Pancreas (tissue), 10 donors: ENCODE data around the gene KIF13A. TPM values are rescaled to one million over a fixed set of nuclear protein-coding genes. Genes with fewer than 3 reads are reported as not detected.
"Not testable (repeated sequence)": the region's sequence is repeated elsewhere in the genome, so short reads cannot be mapped to it uniquely, and the experiment has no call there.

ENCODE experiments used
- ATAC-seq, 4 donors: fragments of 200-7000 bp; cut with Tn5 transposase; one replicate each; pipeline versions ENCODE4 v1.8.0 to v1.9.1; 2020; ENCODE audit warnings: mild to moderate bottlenecking in 4 of 4, moderate library complexity in 4 of 4
- DNase-seq, 6 donors: peaks; one replicate each; pipeline ENCODE4 v3.0.0-alpha.2; 2020
- FAIRE-seq: peaks from 2 replicates; lab custom pipeline; 2012; peaks lifted over from hg19 to GRCh38; lab: Jason Lieb, UNC
- H3K27ac ChIP-seq, 4 donors: fragments of 200-600 bp; sonication (generic); 1 replicate in 3 of 4; 2 replicates in 1 of 4; pipeline versions ENCODE4 v1.5.0 to v1.8.0; 2020
- H3K27me3 ChIP-seq, 4 donors: fragments of 200-600 bp; one replicate each; pipeline ENCODE4 v1.8.0; 2021
- H3K36me3 ChIP-seq, 3 donors: fragments of 200-600 bp; sonication (generic) in 1 of 3; one replicate each; pipeline versions ENCODE4 v1.5.0 to v1.8.0; 2020 to 2021
- H3K4me1 ChIP-seq, 3 donors: fragments of 200-600 bp; one replicate each; pipeline ENCODE4 v1.8.0; 2021
- H3K4me3 ChIP-seq, 4 donors: fragments of 200-600 bp; sonication (generic) in 2 of 4; one replicate each; pipeline versions ENCODE4 v1.5.0 to v1.8.0; 2020 to 2021
- H3K9me3 ChIP-seq, 4 donors: fragments of 200-600 bp; one replicate each; pipeline ENCODE4 v1.8.0; 2021
- WGBS, 2 donors: extraction: QIAGEN DNeasy Blood & Tissue Kit; methylation state at CpG; one replicate each; pipeline ENCODE4 v1.1.7; 2013; 5-methylcytosine and 5-hydroxymethylcytosine counted together
- intact Hi-C, 3 donors: fragments of 100-400 bp; cut with DNase I; formaldehyde crosslinking; loops; one replicate each; pipeline versions ENCODE4 v1.11.1 to v1.14.2; 2022
- polyA plus RNA-seq, 2 donors: library from polyadenylated mRNA; stranded (reverse); fragments of 200-250 nt; gene quantifications; one replicate each; pipeline ENCODE4 v1.2.3, GENCODE V29; 2013
- total RNA-seq, 6 donors: library from RNA; stranded (reverse); fragmentation: NEBNext Ultra II Directional in 4 of 6; extraction: Animal tissue kit (Norgen Biotek cat#: 25700) in 4 of 6; gene quantifications; one replicate each; pipeline versions ENCODE4 v1.2.1 to v1.2.4, GENCODE V29; 2021 to 2023
- TF ChIP-seq, protein P1 (sequence below), 4 donors: fragments of 200-600 bp; sonication (generic) in 3 of 4; IDR thresholded peaks; one replicate each; pipeline versions ENCODE4 v1.5.0 to v1.8.0; 2021; ENCODE audit warnings: antibody characterized with exemption in 4 of 4
- donor health status: healthy with polysubstance abuse.
- donor health status: DM: no; HTN: no; CAD: no; lungs with moderate emphysema.
- donor health status: DM: no; HTN: no; CAD: no.
- donor health status: control.
- donor health status: control.
- donor health status: Bipolar disorder and iron deficiency.
- donor health status: DM: yes; HTN: yes; CAD: no.
- donor health status: DM: no; HTN: no; CAD: no.
- donor health status: DM: no; HTN: no; CAD: no.
- donor health status: DM: yes; HTN: yes; CAD: no.

The KIF13A gene
- total and polyA plus RNA-seq, 8 donors = 7.3 to 18.1 (median 12.5) TPM

DNA sequence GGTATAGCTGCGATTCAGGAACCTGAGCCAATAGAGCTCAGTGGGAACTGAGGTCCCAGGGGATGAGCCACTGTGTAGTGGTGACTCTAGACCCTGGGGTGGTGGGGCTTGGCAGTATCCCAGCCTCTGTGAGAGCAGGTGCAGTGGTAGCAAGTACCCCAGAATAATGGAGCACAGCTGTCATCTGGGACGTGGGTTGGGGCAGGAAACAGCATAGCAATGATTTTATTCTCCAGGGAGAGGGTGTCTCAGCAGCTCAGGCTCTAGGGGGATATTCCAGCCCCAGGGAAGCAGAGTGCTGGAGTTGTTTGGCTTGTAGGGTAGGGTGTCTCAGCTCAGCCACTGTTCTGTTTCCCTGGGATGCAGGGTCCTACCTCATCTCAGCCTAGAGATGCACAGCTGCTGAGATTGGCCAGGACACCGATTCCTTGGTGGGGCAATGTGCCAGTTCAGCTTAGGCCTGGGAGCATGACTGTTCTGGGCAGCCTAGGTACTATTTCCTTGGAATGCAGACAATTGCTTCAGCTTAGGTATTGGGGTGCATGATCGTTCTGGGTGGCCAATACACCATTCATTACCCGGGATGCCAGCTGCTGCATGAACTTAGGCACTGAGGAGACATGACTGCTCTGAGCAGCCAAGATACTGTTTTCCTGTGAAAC lies 246.7 kb downstream of the KIF13A start:
- FAIRE-seq (no peak), DNase-seq (no peak), ATAC-seq (no peak)
- TF ChIP-seq, protein P1, sequence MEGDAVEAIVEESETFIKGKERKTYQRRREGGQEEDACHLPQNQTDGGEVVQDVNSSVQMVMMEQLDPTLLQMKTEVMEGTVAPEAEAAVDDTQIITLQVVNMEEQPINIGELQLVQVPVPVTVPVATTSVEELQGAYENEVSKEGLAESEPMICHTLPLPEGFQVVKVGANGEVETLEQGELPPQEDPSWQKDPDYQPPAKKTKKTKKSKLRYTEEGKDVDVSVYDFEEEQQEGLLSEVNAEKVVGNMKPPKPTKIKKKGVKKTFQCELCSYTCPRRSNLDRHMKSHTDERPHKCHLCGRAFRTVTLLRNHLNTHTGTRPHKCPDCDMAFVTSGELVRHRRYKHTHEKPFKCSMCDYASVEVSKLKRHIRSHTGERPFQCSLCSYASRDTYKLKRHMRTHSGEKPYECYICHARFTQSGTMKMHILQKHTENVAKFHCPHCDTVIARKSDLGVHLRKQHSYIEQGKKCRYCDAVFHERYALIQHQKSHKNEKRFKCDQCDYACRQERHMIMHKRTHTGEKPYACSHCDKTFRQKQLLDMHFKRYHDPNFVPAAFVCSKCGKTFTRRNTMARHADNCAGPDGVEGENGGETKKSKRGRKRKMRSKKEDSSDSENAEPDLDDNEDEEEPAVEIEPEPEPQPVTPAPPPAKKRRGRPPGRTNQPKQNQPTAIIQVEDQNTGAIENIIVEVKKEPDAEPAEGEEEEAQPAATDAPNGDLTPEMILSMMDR (IDR thresholded peaks at IDR 0.05) = no peak
- no peak overlapping the region for H3K4me3 ChIP-seq
- 60 to 64% methylated on average over 5 of the region's 5 CpGs for WGBS, 2 donors
- intact Hi-C loops = no loop called here
- no peaks in the 10 kb centered on the region for H3K9me3 ChIP-seq
- H3K27ac ChIP-seq = no peak overlapping the region
- no peaks in the 10 kb centered on the region for H3K4me1 ChIP-seq
- H3K27me3 ChIP-seq = no peaks in the 10 kb centered on the region
- no peaks in the 10 kb centered on the region for H3K36me3 ChIP-seq

DNA sequence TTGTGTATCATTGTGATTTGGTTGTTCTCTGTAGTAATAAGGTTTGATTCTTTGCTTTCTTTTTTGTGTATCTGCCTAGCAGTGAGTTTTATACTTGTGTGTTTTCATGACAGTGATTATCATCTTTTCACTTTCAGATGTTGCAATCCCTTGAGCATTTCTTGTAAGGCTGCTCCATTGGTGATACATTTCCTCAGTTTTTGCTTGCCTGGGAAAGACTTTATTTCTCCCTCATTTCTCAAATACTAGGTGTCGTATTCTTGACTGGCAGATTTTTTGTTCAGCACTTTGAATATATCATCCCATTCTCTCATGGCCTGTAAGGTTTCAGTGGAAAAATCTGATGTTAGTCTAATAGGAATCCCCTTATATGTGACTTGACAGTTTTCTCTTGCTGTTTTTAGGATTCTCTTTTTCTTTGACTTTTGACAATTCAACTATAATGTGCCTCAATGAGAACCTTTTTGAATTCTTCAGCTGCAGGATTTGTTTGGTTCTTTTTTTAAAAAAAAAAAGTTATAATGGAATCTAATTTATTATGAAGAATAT lies 249.7 kb downstream of the KIF13A start:
- 80 to 82% methylated on average over 1 of the region's 1 CpG for WGBS, 2 donors

GRCh38 chr6:17735311-17735710 lies 252.1 kb downstream of the KIF13A start:
- H3K4me3 ChIP-seq, H3K9me3 ChIP-seq, H3K27me3 ChIP-seq, ATAC-seq, H3K36me3 ChIP-seq, DNase-seq, H3K27ac ChIP-seq, H3K4me1 ChIP-seq, intact Hi-C loops, FAIRE-seq: not testable (repeated sequence)
- 90 to 95% methylated on average over 5 to 19 of the region's 27 CpGs for WGBS, 2 donors

More for the DNA sequence above, 249.7 kb downstream of the KIF13A start:
- intact Hi-C loops = no loop called here
- Histone ChIP-seq H3K36me3 (no peaks in the 10 kb centered on the region), H3K27me3 (no peaks in the 10 kb centered on the region), H3K4me1 (no peaks in the 10 kb centered on the region), H3K4me3 (no peak overlapping the region), H3K27ac (no peak overlapping the region), H3K9me3 (no peaks in the 10 kb centered on the region)
- ATAC-seq (no peak), FAIRE-seq (no peak), DNase-seq (no peak)
- TF ChIP-seq, protein P1 (IDR thresholded peaks at IDR 0.05) = no peak

DNA sequence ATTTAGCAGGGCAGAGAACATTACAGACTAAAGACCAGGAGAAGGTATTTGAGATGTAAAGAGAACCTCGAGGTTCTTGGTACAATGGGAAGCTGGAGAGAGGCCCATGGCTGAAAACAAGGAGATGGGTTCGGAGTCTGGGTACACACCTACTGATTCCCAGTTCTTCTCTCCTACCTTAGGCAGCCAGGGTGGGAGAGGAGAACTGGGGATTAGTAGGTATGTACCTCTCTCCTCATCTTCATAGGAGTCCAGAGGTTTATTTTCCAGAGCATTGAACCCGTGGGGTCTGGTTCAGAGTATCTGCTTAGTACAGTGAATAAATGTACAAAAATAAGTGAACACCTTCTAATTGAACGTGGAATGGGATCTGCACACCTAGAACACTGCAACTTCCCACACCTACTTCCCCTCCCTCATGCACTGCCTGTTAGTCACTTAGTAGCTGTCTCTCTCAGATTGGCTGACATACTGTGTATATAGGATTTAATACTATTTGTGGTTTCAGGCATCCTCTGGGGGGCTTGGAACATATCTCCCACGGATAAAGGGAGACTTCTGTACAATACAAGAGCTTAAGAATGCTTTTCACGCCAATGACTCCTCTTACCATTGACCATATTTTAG lies 257.2 kb downstream of the KIF13A start:
- no peak overlapping the region for H3K4me3 ChIP-seq
- TF ChIP-seq, protein P1 (IDR thresholded peaks at IDR 0.05) = no peak
- ATAC-seq (no peak), FAIRE-seq (no peak), DNase-seq (no peak)
- no peaks in the 10 kb centered on the region for H3K36me3 ChIP-seq
- H3K27ac ChIP-seq = no peak overlapping the region
- H3K4me1 ChIP-seq = no peaks in the 10 kb centered on the region
- no peaks in the 10 kb centered on the region for H3K9me3 ChIP-seq
- 52 to 69% methylated on average over 6 of the region's 6 CpGs for WGBS, 2 donors
- H3K27me3 ChIP-seq = no peaks in the 10 kb centered on the region
- intact Hi-C loops = no loop called here

DNA sequence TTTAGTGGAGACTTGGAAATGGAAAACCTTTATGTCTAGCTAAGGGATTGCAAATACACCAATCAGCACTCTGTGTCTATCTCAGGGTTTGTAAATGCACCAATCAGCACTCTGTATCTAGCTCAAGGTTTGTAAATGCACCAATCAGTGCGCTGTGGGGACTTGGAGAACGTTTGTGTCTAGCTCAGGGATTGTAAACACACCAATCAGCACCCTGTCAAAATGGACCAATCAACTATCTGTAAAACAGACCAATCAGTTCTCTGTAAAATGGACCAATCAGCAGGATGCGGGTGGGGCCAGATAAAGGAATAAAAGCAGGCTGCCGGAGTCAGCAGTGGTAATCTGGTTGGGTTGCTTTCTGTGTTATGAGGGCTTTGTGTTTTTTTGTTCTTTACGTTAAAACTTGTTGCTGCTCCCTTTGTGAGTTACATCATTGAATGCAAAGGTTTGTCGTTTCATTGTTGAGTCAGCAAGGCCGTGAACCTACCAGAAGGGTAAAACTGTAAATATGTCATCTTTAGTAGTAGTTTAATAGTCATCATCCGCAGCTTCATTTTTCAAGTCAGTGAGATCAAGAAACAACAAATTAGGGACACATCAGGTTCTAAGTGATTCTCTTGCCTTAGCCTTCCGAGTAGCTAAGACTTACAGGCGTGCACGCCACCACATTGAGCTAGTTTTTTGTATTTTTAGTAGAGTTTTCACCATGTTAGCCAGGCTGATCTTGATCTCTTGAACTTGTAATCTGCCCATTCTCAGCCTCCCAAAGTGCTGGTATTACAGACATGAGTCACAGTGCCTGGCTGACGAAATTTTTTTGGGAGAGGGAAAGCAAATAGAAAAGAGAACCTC lies 258.0 kb downstream of the KIF13A start:
- intact Hi-C loops = no loop called here
- no peak for FAIRE-seq

More for the DNA sequence above, 258.0 kb downstream of the KIF13A start:
- Histone ChIP-seq H3K36me3 (no peaks in the 10 kb centered on the region), H3K9me3 (no peaks in the 10 kb centered on the region), H3K4me1 (no peaks in the 10 kb centered on the region), H3K27ac (no peak overlapping the region), H3K4me3 (no peak overlapping the region), H3K27me3 (no peaks in the 10 kb centered on the region)
- no peak for DNase-seq
- ATAC-seq = no peak
- 78 to 79% methylated on average over 12 of the region's 12 CpGs for WGBS, 2 donors
- TF ChIP-seq, protein P1 (IDR thresholded peaks at IDR 0.05) = no peak
